Activated CD8-positive, alpha-beta memory T cell treated with anti-CD3 and anti-CD28 coated beads, Interleukin-2, amount 10 ng/mL, durations not matched to agents 7 days and 5 days (primary cell): Measurements from ENCODE around the gene ASF1A. TPM values are rescaled to one million over a fixed set of nuclear protein-coding genes. Genes with fewer than 3 reads are reported as not detected.

Experiments
- ATAC-seq: fragments of 150-1000 bp; cut with Tn5 transposase; one replicate; pipeline ENCODE4 v1.10.0; 2021; ENCODE audit warnings: moderate library complexity
- CTCF ChIA-PET: fragments of 350-600 bp; sonication (Branson Sonifier 250); formaldehyde crosslinking; loops from one replicate; lab custom pipeline; 2021; ENCODE audit warnings: antibody characterized with exemption; lab: Charles Lee
- DNase-seq: peaks from one replicate; pipeline ENCODE4 v3.0.0-alpha.2; 2020
- H3K27ac Mint-ChIP-seq: one replicate; pipeline ENCODE4 v1.8.0; 2021; ENCODE audit warnings: mild to moderate bottlenecking, mixed read lengths
- H3K27me3 Mint-ChIP-seq: one replicate; pipeline ENCODE4 v1.8.0; 2021; ENCODE audit warnings: mixed read lengths
- H3K36me3 Mint-ChIP-seq: one replicate; pipeline ENCODE4 v1.8.0; 2021; ENCODE audit warnings: mild to moderate bottlenecking, mixed read lengths
- H3K4me1 Mint-ChIP-seq: one replicate; pipeline ENCODE4 v1.8.0; 2021; ENCODE audit warnings: mixed read lengths
- H3K4me3 Mint-ChIP-seq: one replicate; pipeline ENCODE4 v1.8.0; 2021; ENCODE audit warnings: mild to moderate bottlenecking, moderate library complexity, mixed read lengths
- H3K9me3 Mint-ChIP-seq: one replicate; pipeline ENCODE4 v1.8.0; 2022; ENCODE audit warnings: low read depth, mixed read lengths
- total RNA-seq, 2 experiments: library from RNA; stranded (reverse); gene quantifications; one replicate each; pipeline ENCODE4 v1.2.3, GENCODE V29; 2021

ASF1A gene
- total RNA-seq, 2 experiments from 2014 or later = 56.4 to 65.7 TPM

GRCh38 chr6:118933855-118934460 is 40.0 kb downstream of the ASF1A start:
- Mint-ChIP-seq H3K9me3 (peaks cover 4% of the 10 kb centered on the region), H3K27ac (peak overlapping the region; percentile 80), H3K4me3 (peak overlapping the region; percentile 79), H3K36me3 (peaks cover 42% of the 10 kb centered on the region), H3K4me1 (peaks cover 39% of the 10 kb centered on the region), H3K27me3 (no peaks in the 10 kb centered on the region)
- ATAC-seq (no peak), DNase-seq (no peak)
- CTCF ChIA-PET = interaction anchor here (0.9 to 2.1 kb wide), 3 partner anchors 37 to 177 kb away, joined by 3 to 8 read pairs (median 7); partner anchors contain the start of gene FAM184A

- Mint-ChIP-seq H3K4me3 (peak within 1 kb of the TSS; percentile 79), H3K4me1 (peaks cover 39% of the 10 kb centered on the region), H3K9me3 (peaks cover 4% of the 10 kb centered on the region), H3K36me3 (peaks cover 46% of the 10 kb centered on the region), H3K27ac (peak within 1 kb of the TSS; percentile 93), H3K27me3 (no peaks in the 10 kb centered on the region)
- CTCF ChIA-PET = interaction anchor here (0.9 to 2.1 kb wide), 4 partner anchors 38 to 176 kb away, joined by 3 to 8 read pairs (median 5); partner anchors contain the start of gene FAM184A
- ATAC-seq (peak; percentile 95), DNase-seq (peak; percentile 91)
Measured at GRCh38 chr6:118934461-118935330, 40.7 kb downstream of the ASF1A start, which contains the start of gene MCM9. TSS of gene MCM9 (minus strand) at chr6:118935159. CDS start at chr6:118931723, 3,436 bp downstream.

GRCh38 chr6:118935331-118935668 is 41.3 kb downstream of the ASF1A start:
- H3K9me3 Mint-ChIP-seq = peaks cover 4% of the 10 kb centered on the region

GRCh38 chr6:118935978-118936703 is 42.2 kb downstream of the ASF1A start:
- no peak for ATAC-seq
- H3K27ac Mint-ChIP-seq = no peak overlapping the region
- peaks cover 4% of the 10 kb centered on the region for H3K9me3 Mint-ChIP-seq
- no peak for DNase-seq
- CTCF ChIA-PET = no interaction called here
- no peaks in the 10 kb centered on the region for H3K27me3 Mint-ChIP-seq
- peaks cover 41% of the 10 kb centered on the region for H3K36me3 Mint-ChIP-seq
- H3K4me1 Mint-ChIP-seq = peaks cover 33% of the 10 kb centered on the region
- H3K4me3 Mint-ChIP-seq = no peak overlapping the region

More at GRCh38 chr6:118935331-118935668, 41.3 kb downstream of the ASF1A start:
- ATAC-seq (no peak), DNase-seq (no peak)
- Mint-ChIP-seq H3K4me1 (peaks cover 39% of the 10 kb centered on the region), H3K36me3 (peaks cover 45% of the 10 kb centered on the region), H3K27ac (peak overlapping the region; percentile 93), H3K4me3 (peak overlapping the region; percentile 79), H3K27me3 (no peaks in the 10 kb centered on the region)
- CTCF ChIA-PET = interaction anchor here (0.9 to 2.1 kb wide), 4 partner anchors 38 to 175 kb away, joined by 3 to 8 read pairs (median 5); partner anchors contain the start of gene FAM184A

- peaks cover 10% of the 10 kb centered on the region for H3K27me3 Mint-ChIP-seq
- no peak overlapping the region for H3K27ac Mint-ChIP-seq
- H3K36me3 Mint-ChIP-seq = peaks cover 33% of the 10 kb centered on the region
- CTCF ChIA-PET = interaction anchor here (1.0 kb wide), 1 partner anchor 57 kb away, joined by 3 read pairs; no protein-coding TSS in a partner anchor
- H3K9me3 Mint-ChIP-seq = peaks cover 18% of the 10 kb centered on the region
- H3K4me3 Mint-ChIP-seq = no peak overlapping the region
- peaks cover 12% of the 10 kb centered on the region for H3K4me1 Mint-ChIP-seq
- ATAC-seq (no peak), DNase-seq (no peak)
Measured at GRCh38 chr6:118939683-118940082, 45.7 kb downstream of the ASF1A start.

GRCh38 chr6:118940770-118941169 is 46.8 kb downstream of the ASF1A start:
- DNase-seq (no peak), ATAC-seq (peak; percentile 16)
- Mint-ChIP-seq H3K9me3 (peaks cover 27% of the 10 kb centered on the region), H3K4me3 (no peak overlapping the region), H3K36me3 (peaks cover 42% of the 10 kb centered on the region), H3K27me3 (peaks cover 18% of the 10 kb centered on the region), H3K4me1 (peaks cover 6% of the 10 kb centered on the region), H3K27ac (no peak overlapping the region)
- CTCF ChIA-PET = no interaction called here

GRCh38 chr6:118945217-118945616 is 51.3 kb downstream of the ASF1A start:
- Mint-ChIP-seq H3K4me3 (no peak overlapping the region), H3K4me1 (no peaks in the 10 kb centered on the region), H3K36me3 (peaks cover 18% of the 10 kb centered on the region), H3K27ac (no peak overlapping the region), H3K9me3 (peaks cover 32% of the 10 kb centered on the region), H3K27me3 (peaks cover 30% of the 10 kb centered on the region)
- CTCF ChIA-PET = no interaction called here
- ATAC-seq (no peak), DNase-seq (no peak)

GRCh38 chr6:118952683-118953082 is 58.7 kb downstream of the ASF1A start:
- H3K27ac Mint-ChIP-seq = no peak overlapping the region
- DNase-seq (no peak), ATAC-seq (no peak)
- H3K9me3 Mint-ChIP-seq = peaks cover 3% of the 10 kb centered on the region
- no peak overlapping the region for H3K4me3 Mint-ChIP-seq
- no peaks in the 10 kb centered on the region for H3K36me3 Mint-ChIP-seq
- CTCF ChIA-PET = no interaction called here
- peaks cover 6% of the 10 kb centered on the region for H3K27me3 Mint-ChIP-seq
- no peaks in the 10 kb centered on the region for H3K4me1 Mint-ChIP-seq

- CTCF ChIA-PET = no interaction called here
Measured at GRCh38 chr6:118953391-118953790, 59.4 kb downstream of the ASF1A start.

More at GRCh38 chr6:118953391-118953790, 59.4 kb downstream of the ASF1A start:
- Mint-ChIP-seq H3K27me3 (peaks cover 6% of the 10 kb centered on the region), H3K4me3 (no peak overlapping the region), H3K27ac (no peak overlapping the region), H3K9me3 (peaks cover 3% of the 10 kb centered on the region), H3K36me3 (no peaks in the 10 kb centered on the region), H3K4me1 (peaks cover 4% of the 10 kb centered on the region)
- no peak for ATAC-seq
- no peak for DNase-seq

Other genes starting within 250 kb of the ASF1A start
- 10 to 100 TPM; 32.9 to 39.6 TPM for gene CEP85L, start 242.6 kb upstream of the ASF1A start, total RNA-seq
- 10 to 100 TPM; 19.7 to 25.5 TPM for gene MCM9, start 41.0 kb downstream of the ASF1A start, total RNA-seq
- 1 to 10 TPM; 3.7 to 6.0 TPM for gene FAM184A, start 184.5 kb downstream of the ASF1A start, total RNA-seq